PC-3 (cell line): ENCODE measurements around the gene MYL6. TPM values are rescaled to one million over a fixed set of nuclear protein-coding genes. Genes with fewer than 3 reads are reported as not detected.

Experiments used
- ATAC-seq: fragments of 200-7000 bp; cut with Tn5 transposase; 2 replicates; pipeline ENCODE4 v1.9.1; 2020; ENCODE audit warnings: mild to moderate bottlenecking, moderate library complexity
- BruUV-seq: library from RNA; stranded (reverse); fragments of 400-500 nt; replicated peaks from 2 replicates; lab custom pipeline; 2021; lab: Mats Ljungman, UMichigan
- CTCF ChIA-PET: fragments of 300-600 bp; sonication (Branson Sonifier 250); formaldehyde crosslinking; loops from one replicate; lab custom pipeline; 2022; ENCODE audit warnings: antibody characterized with exemption; lab: Charles Lee
- POLR2A ChIA-PET: fragments of 300-600 bp; sonication (Branson Sonifier 250); formaldehyde crosslinking; loops from one replicate; lab custom pipeline; 2022; ENCODE audit warnings: antibody characterized with exemption; ENCODE audit not compliant: unreplicated experiment; lab: Charles Lee
- DNase-seq: peaks from one replicate; pipeline ENCODE4 v3.0.0-alpha.2; 2015
- H2AFZ ChIP-seq: fragments of 300-600 bp; sonication (generic); 2 replicates; pipeline ENCODE4 v1.6.0; 2016; ENCODE audit warnings: antibody characterized with exemption, low read length
- H3F3A ChIP-seq: fragments of 300-600 bp; sonication (generic); one replicate; pipeline ENCODE4 v1.6.0; 2017; ENCODE audit warnings: antibody characterized with exemption, low read length, control low read depth, mild to moderate bottlenecking; ENCODE audit not compliant: unreplicated experiment
- H3K27ac ChIP-seq: fragments of 300-600 bp; sonication (generic); 2 replicates; pipeline ENCODE4 v1.5.1; 2016; ENCODE audit warnings: mild to moderate bottlenecking, low read length
- H3K27me3 ChIP-seq: fragments of 300-600 bp; sonication (generic); 2 replicates; pipeline ENCODE4 v1.6.1; 2016; ENCODE audit warnings: low read length, mixed read lengths
- H3K36me3 ChIP-seq: fragments of 300-600 bp; sonication (generic); 2 replicates; pipeline ENCODE4 v1.6.1; 2016; ENCODE audit warnings: low read depth, mixed run types, low read length, mixed read lengths
- H3K4me1 ChIP-seq: fragments of 300-600 bp; sonication (generic); 2 replicates; pipeline ENCODE4 v1.5.1; 2016; ENCODE audit warnings: low read length; ENCODE audit not compliant: insufficient read depth
- H3K4me2 ChIP-seq: fragments of 300-600 bp; sonication (generic); 2 replicates; pipeline ENCODE4 v1.6.0; 2016; ENCODE audit warnings: low read length
- H3K4me3 ChIP-seq: fragments of 300-600 bp; sonication (generic); 2 replicates; pipeline ENCODE4 v1.5.1; 2016; ENCODE audit warnings: mild to moderate bottlenecking, low read length, mixed read lengths
- H3K79me2 ChIP-seq: fragments of 300-600 bp; sonication (generic); 2 replicates; pipeline ENCODE4 v1.6.1; 2017; ENCODE audit warnings: low read length, mixed read lengths
- H3K9ac ChIP-seq: fragments of 300-600 bp; sonication (generic); 2 replicates; pipeline ENCODE4 v1.6.0; 2016; ENCODE audit warnings: mild to moderate bottlenecking, low read length
- H3K9me2 ChIP-seq: fragments of 300-600 bp; sonication (generic); replicated peaks from 2 replicates; pipeline ENCODE4 v1.6.1; 2016; ENCODE audit warnings: mixed run types, low read length, mixed read lengths
- H3K9me3 ChIP-seq: fragments of 300-600 bp; sonication (generic); 2 replicates; pipeline ENCODE4 v1.6.1; 2016; ENCODE audit warnings: low read length, mixed read lengths
- H4K20me1 ChIP-seq: fragments of 300-600 bp; sonication (generic); 2 replicates; pipeline ENCODE4 v1.6.1; 2016; ENCODE audit warnings: low read length, mixed read lengths
- CTCF ChIP-seq: fragments of 300-600 bp; sonication (generic); conservative IDR thresholded peaks from 2 replicates; pipeline ENCODE4 v1.5.1; 2017; ENCODE audit warnings: antibody characterized with exemption, low read depth, mild to moderate bottlenecking, low read length
- EZH2 ChIP-seq: fragments of 300-600 bp; sonication (generic); IDR thresholded peaks from one replicate; pipeline ENCODE4 v1.6.1; 2017; ENCODE audit warnings: antibody characterized with exemption, mild to moderate bottlenecking, low read length; ENCODE audit not compliant: unreplicated experiment
- EZH2phosphoT487 ChIP-seq: fragments of 300-600 bp; sonication (generic); IDR thresholded peaks from 2 replicates; pipeline ENCODE4 v1.6.1; 2018; ENCODE audit warnings: mild to moderate bottlenecking, antibody characterized with exemption, low read length, borderline replicate concordance
- intact Hi-C: fragments of 100-400 bp; cut with micrococcal nuclease; formaldehyde crosslinking; loops from 2 replicates; pipeline ENCODE4 v1.9.0; 2023
- total RNA-seq: library from RNA; depleted of rRNA; stranded (reverse); fragments of >200 nt; gene quantifications from 2 replicates; pipeline ENCODE4 v1.2.3, GENCODE V29; 2014

MYL6 gene
- total RNA-seq, 1 experiment from 2014 or later, result 1,385 TPM

DNA sequence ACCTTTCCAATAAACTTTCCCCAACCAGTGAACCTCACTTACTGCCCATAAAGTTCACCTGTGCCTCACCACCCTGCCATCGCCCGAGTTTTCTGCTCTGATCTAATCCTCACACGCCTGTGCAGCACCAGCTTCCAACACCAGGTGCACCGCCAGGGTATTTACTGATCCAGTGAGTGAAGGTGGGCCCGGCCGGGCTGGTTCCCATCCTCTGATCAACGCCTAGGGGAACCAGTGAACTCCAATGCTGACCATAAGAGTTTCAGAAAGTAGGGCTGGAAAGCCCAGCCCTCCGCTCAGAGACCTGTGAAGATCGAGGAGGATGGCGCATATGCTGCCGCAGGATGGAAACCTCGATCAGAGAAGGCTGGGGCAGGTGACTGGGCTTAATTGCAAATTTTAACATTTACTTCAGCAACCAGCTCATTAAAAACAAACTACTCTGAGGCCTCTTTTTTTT lies 6.5 kb upstream of the MYL6 start:
- ChIA-PET POLR2A (no interaction called here), CTCF (interaction anchor here (0.9 kb wide), 1 partner anchor 38 kb away, joined by 4 read pairs; the partner anchor contains the start of gene SMARCC2)
- no peaks in the 10 kb centered on the region for H4K20me1 ChIP-seq
- peak overlapping the region; percentile 80 for H2AFZ ChIP-seq
- no peaks in the 10 kb centered on the region for H3K9me3 ChIP-seq
- H3K36me3 ChIP-seq, result no peaks in the 10 kb centered on the region; the same call in 1 of the 2 replicates
- peaks cover 12% of the 10 kb centered on the region for H3K79me2 ChIP-seq
- TF ChIP-seq CTCF, result peak; percentile 54
- no peak for TF ChIP-seq EZH2phosphoT487
- TF ChIP-seq EZH2, result no peak
- H3K9ac ChIP-seq, result peak overlapping the region; percentile 79
- no peaks in the 10 kb centered on the region for H3K9me2 ChIP-seq
- peaks cover 22% of the 10 kb centered on the region for H3K4me1 ChIP-seq
- TSS peak; percentile 94 for BruUV-seq
- H3K4me3 ChIP-seq, result peak overlapping the region; percentile 84
- peak overlapping the region; percentile 77 for H3K27ac ChIP-seq
- peak; percentile 67 for ATAC-seq
- H3K27me3 ChIP-seq, result no peaks in the 10 kb centered on the region
- peak; percentile 56 for DNase-seq
- peak overlapping the region; percentile 99 for H3K4me2 ChIP-seq
- peaks cover 3% of the 10 kb centered on the region for H3F3A ChIP-seq
- intact Hi-C loops, result loop anchor here (1.0 kb wide), 1 partner anchor 25 kb away; no protein-coding TSS in a partner anchor

- H3K9me3 ChIP-seq, result no peaks in the 10 kb centered on the region
- no TSS peak for BruUV-seq
- TF ChIP-seq CTCF (no peak), EZH2phosphoT487 (no peak), EZH2 (no peak)
- peak within 1 kb of the TSS; percentile 84 for H3K4me3 ChIP-seq
- H3K4me1 ChIP-seq, result peaks cover 21% of the 10 kb centered on the region
- DNase-seq (peak; percentile 94), ATAC-seq (peak; percentile 85)
- H3K4me2 ChIP-seq, result peak within 1 kb of the TSS; percentile 99
- H4K20me1 ChIP-seq, result no peaks in the 10 kb centered on the region
- peak within 1 kb of the TSS; percentile 79 for H3K9ac ChIP-seq
- H3K9me2 ChIP-seq, result no peaks in the 10 kb centered on the region
- peak within 1 kb of the TSS; percentile 77 for H3K27ac ChIP-seq
- CTCF ChIA-PET, result interaction anchor here (0.9 kb wide), 1 partner anchor 37 kb away, joined by 4 read pairs; the partner anchor contains the start of gene SMARCC2
- no peaks in the 10 kb centered on the region for H3K27me3 ChIP-seq
- no peaks in the 10 kb centered on the region; the same call in 1 of the 2 replicates for H3K36me3 ChIP-seq
- intact Hi-C loops, result loop anchor here (1.0 kb wide), 1 partner anchor 26 kb away; no protein-coding TSS in a partner anchor
- peaks cover 3% of the 10 kb centered on the region for H3F3A ChIP-seq
- peak within 1 kb of the TSS; percentile 80 for H2AFZ ChIP-seq
- H3K79me2 ChIP-seq, result peaks cover 12% of the 10 kb centered on the region
- POLR2A ChIA-PET, result no interaction called here
Observed at GRCh38 chr12:56152132-56152755, 5.9 kb upstream of the MYL6 start, which contains the start of gene MYL6B. Gene MYL6B, plus strand, starts transcription at chr12:56152587. Its CDS starts 1,332 bp downstream, at chr12:56153919.
